ENCODE measurements around the gene SNRNP25.

GRCh38 chr16:41439-42068 is 12.1 kb upstream of the SNRNP25 start:
- TF ChIP-seq CTCF (IDR thresholded peaks at IDR 0.05): no peak
- TF ChIP-seq EP300 (IDR thresholded peaks at IDR 0.05): no peak
